ENCODE results near the gene TMEM131.
"Not testable (repeated sequence)": the region's sequence is repeated elsewhere in the genome, so short reads cannot be mapped to it uniquely, and the experiment has no call there.

TMEM131 gene

GRCh38 chr2:97911206-97911921, 84.4 kb downstream of the TMEM131 start:
- DNase-seq (ENCODE audit: low read depth, low spot score): no peak

DNA sequence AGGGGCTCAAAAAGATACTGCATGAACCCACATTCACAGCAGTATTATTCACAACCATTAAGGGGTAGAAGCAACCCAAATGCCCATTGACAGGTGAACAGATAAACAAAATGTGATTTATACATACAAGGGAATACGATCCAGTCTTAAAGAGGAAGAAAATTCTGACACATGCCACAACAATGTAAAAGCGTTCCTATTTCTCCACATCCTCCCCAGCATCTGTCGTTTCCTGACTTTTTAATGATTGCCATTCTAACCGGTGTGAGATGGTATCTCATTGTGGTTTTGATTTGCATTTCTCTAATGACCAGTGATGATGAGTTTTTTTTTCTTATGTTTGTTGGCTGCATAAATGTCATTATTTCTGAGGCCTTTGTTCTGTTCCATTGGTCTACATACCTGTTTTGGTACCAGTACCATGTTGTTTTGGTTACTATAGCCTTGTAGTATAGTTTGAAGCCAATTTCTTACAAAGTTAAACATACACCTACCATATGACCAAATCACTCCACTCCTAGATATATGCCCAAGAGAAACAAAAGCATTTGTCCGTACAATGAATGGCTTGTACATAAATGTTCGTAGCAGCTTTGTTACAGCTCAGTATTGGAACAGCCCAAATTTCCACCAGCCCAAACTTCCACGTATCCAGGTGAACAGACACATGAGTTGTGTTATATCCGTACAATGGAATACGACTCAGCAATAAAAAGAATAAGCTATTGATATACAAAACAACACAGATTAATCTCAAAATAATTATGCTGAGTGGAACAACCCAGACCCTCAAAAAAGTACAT, 85.1 kb downstream of the TMEM131 start:
- no peak for DNase-seq (ENCODE audit: low read depth, low spot score)

DNA sequence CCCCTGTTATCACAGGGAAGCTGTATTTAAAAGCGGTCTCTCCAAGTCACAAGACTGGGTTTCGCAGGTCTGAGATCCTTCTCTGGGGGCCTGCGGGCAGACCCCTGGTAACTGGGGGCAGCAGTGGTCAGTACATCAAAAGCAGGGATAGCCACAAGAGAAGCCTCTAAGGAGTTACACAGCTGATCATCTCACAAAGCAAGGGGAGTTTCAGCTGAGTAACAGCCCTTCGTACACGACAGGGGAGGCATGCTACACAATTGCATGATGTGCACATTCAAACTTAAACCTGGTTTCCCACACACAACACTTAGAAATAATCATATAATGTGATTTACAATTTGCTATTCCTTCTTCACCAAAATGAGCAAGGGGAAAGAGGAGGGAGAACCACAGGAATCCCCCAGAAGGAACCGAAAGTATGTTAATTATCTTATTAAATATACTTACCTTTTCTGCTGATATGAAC, 87.5 kb downstream of the TMEM131 start:
- no peak for DNase-seq (ENCODE audit: low read depth, low spot score)

DNA sequence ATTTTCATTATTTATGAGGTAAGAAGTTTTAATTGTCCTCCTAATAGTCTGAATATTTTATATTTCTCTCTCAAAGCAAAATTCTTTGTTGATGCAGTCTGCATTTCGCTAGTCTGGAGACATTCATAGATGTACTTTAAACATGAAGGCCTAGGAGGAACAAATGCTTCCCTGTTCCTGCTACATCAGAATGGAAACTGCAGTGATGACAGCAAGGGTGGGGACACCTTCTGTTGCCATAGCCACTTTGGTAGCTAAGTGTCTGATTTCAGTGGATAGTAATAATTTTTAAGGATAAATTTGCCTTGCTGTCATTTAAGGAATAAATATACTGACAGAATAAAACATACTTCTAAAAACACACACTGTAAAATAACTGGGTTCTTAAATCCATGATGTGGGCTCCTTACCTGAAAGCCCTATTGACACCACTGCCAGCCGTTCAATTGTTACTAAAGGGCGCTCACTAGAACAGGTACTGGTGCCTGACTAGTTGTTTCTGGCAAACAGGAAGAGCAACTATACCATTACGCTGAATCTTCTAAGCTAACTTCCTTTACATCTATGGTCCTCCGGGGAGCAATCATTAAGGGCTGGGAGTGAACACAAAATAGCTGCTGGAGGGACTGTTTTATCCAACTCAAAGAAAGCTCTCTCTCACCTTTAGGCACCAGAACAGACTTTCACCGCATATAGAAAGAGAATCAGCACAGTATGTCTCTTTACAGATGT, 88.2 kb downstream of the TMEM131 start:
- DNase-seq (ENCODE audit: low read depth, low spot score): no peak

DNA sequence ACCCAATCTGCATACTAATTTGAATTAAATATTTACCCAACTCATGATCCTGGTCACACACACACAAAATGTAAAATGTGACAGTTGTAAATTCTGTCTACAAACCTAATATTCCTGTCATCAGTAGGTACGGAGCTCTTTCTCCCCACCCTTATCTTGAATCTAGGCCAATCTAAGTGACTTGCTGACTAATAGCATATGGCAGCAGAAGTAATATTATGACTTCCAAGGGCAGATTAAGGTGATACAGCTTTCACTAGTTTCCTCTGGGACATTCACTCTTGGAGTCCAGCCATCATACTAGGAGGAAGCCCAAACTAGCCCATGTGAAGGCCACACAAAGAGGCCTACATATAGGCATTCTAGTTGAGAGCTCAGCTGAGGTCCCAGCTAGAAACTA, 89.4 kb downstream of the TMEM131 start:
- DNase-seq (ENCODE audit: low read depth, low spot score): no peak

DNA sequence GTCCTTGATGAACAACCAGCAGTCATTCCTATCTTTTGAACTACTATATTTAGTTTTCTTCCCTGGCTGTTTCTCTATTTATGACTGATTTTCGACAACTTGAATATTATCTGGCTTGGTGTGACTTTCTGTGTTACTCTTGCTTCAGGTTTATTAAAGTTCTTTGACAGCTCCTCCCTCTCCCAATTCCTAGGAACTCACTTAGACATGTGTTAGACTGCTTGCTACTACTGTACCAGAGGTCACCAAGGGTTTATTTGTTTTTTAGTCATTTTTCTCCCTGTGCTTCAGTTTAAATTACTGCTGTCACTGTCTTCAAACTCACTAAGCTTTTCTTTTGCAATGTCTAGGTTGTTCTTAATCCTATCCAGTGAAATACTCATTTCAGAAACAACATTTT, 90.5 kb downstream of the TMEM131 start:
- DNase-seq (ENCODE audit: low read depth, low spot score): no peak

GRCh38 chr2:97901862-97902261, 93.9 kb downstream of the TMEM131 start:
- DNase-seq (ENCODE audit: low read depth, low spot score): no peak

- DNase-seq (ENCODE audit: low read depth, low spot score): no peak
Observed at GRCh38 chr2:97900806-97901205, 94.9 kb downstream of the TMEM131 start.

DNA sequence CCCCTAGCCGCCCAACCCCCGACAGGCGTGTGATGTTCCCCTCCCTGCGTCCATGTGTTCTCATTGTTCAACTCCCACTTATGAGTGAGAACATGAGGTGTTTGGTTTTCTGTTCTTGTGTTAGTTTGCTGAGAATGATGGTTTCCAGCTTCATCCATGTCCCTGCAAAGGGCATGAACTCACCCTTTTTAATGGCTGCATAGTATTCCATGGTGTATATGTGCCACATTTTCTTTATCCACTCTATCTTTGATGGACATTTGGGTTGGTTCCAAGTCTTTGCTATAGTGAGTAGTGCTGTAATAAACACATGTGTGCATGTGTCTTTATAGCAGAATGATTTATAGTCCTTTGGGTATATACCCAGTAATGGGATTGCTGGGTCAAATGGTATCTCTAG, 102.7 kb downstream of the TMEM131 start:
- DNase-seq (ENCODE audit: low read depth, low spot score): not testable (repeated sequence)

GRCh38 chr2:97891611-97892010, 104.1 kb downstream of the TMEM131 start:
- DNase-seq (ENCODE audit: low read depth, low spot score): peak; percentile 20

- no peak for DNase-seq (ENCODE audit: low read depth, low spot score)
Observed at GRCh38 chr2:97889156-97889555, 106.6 kb downstream of the TMEM131 start.

DNA sequence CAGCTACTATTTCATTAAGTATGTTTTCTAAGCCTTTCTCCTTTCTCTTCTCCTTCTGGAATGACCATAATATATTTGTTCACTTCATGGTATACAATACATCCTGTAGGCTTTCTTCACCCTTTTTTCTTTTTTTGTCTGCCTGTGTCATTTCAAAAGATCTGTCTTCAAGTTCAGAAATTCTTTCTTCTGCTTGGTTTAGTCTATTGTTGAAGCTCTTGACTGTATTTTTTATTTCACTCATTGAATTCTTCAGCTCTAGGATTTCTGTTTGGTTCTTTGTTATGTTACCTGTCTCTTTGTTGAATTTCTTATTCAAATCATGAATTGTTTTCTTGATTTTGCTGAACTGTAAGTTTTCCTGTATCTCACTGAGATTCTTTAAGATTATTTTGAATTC, 109.9 kb downstream of the TMEM131 start:
- no peak for DNase-seq (ENCODE audit: low read depth, low spot score)

DNA sequence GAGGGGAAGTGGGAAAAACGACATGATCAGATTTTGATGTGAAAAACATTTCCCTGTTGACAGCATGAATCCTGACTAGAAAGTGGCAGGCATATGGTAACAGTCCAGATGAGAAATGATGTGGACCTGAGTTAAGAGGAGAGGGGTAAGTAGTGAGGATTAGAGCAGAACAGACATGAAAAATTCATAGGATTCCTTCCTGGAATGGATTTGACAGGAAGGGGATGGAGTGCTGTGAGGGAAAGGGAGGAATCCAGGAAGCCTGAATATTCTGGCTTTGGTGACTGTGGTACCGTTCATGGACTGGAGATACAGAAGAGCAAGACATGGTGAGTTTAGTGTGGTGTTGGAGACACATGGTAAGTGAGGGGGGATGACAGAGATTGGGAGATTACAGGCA, 115.4 kb downstream of the TMEM131 start:
- no peak for DNase-seq (ENCODE audit: low read depth, low spot score)

DNA sequence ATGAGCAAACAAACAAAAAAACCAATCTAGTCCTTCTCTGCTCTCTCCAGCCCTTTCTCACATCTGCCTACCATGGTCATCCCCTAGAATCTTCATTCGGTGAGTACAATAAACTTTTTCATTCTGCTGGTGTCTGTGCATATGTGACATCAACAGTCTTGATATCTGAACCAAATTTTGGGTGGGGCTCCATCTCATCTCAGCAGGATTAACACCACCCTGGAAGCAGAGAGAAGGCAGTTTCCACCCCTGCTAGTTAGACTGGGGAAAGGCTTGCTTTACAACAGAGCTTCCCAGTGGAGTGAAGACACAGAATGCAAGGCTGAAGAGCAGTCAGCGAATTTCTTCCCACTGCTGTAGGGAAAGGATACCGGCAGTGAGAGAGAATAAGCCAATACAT, 116.9 kb downstream of the TMEM131 start:
- DNase-seq (ENCODE audit: low read depth, low spot score): no peak

DNA sequence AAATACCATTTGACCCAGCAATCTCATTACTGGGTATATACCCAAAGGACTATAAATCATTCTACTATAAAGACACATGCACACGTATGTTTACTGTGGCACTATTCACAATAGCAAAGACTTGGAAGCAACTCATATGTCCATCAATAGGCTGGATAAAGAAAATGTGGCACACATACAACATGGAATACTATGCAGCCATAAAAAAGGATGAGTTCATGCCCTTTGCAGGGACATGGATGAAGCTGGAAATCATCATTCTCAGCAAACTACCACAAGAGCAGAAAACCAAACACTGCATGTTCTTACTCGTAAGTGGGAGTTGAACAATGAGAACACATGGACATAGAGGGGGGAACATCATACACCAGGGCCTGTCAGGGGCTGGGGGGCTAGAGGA, 117.4 kb downstream of the TMEM131 start:
- DNase-seq (ENCODE audit: low read depth, low spot score): not testable (repeated sequence)

DNA sequence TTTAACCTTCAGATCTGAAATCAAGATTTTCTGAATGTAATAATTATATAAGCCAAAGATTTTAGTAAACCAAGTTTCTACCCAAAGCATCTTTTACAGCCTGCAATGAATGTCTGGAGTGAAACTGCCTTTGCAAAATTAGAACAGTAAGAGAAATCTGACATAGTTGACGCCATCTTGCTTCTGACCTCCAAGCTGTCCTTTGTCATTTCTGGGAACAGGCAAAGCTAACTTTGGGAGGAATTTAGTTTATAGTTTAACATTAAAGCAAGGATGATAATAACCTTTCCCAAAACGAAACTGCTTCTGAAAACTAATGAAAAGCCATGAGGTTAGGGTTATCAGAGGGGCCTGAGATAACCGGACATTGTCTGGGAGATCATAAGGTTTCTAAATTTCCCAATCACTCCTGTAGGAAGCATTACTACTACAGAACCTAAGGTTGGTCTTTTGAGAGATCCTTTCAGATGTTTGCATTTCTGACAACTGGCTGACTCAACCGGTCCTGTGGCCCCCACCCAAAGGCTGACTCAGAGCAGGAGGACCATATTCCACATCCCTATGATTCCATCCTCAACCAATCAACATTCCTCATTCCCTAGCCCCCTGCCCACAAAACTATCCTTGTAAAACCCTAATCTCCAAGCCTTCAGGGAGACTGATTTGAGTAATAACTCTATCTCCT, 124.5 kb downstream of the TMEM131 start:
- no peak for DNase-seq (ENCODE audit: low read depth, low spot score)

GRCh38 chr2:97870396-97870843, 125.3 kb downstream of the TMEM131 start:
- DNase-seq (ENCODE audit: low read depth, low spot score): no peak

DNA sequence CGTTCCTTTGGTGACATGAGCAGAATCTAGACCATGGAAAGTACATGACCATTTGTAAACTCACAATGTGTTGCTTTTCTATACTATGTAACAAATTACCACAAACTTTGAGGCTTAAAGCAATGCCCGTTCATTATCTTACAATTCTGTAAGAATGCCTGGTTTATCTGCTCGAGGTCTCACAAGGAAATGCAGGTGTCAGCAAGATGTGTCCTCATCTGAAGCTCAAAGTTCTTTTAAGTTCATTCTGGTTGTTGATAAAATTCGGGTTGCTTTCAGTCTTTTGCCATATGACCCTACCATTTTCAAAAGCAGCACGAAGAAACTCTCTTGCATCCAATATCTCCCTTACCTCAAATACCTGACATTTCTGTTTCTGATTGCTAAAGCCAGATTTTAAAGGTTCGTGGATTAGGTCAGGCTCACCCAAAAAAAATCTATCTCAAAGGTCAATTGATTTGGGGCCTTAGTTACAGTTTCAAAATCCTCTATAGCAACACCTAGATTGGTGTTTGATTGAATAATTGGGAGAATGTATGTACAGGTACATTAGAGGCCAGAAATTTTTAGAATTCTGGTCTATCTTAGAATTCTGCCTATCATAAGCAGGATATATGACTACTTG, 125.9 kb downstream of the TMEM131 start:
- DNase-seq (ENCODE audit: low read depth, low spot score): no peak

GRCh38 chr2:97868986-97869721, 126.6 kb downstream of the TMEM131 start:
- peak; percentile 9 for DNase-seq (ENCODE audit: low read depth, low spot score)

GRCh38 chr2:97863829-97864228, 131.9 kb downstream of the TMEM131 start:
- no peak for DNase-seq (ENCODE audit: low read depth, low spot score)

GRCh38 chr2:97861177-97861576, 134.6 kb downstream of the TMEM131 start:
- DNase-seq (ENCODE audit: low read depth, low spot score): no peak
